Activated CD4-positive, alpha-beta T cell treated with anti-CD3 and anti-CD28 coated beads, Interleukin-2, amount 50 U/mL, for 1 hour (primary cell): ENCODE measurements around the gene YOD1.

Experiments used
- DNase-seq: peaks from one replicate; pipeline ENCODE4 v3.0.0-alpha.2; 2020

Gene YOD1

GRCh38 chr1:207071426-207071825 is 20.4 kb upstream of the YOD1 start:
- no peak for DNase-seq

- DNase-seq: no peak
Measured at GRCh38 chr1:207070811-207071210, 19.8 kb upstream of the YOD1 start.

GRCh38 chr1:207069858-207070506 is 19.0 kb upstream of the YOD1 start:
- DNase-seq: no peak

GRCh38 chr1:207069061-207069460 is 18.1 kb upstream of the YOD1 start:
- no peak for DNase-seq

GRCh38 chr1:207067665-207068064 is 16.7 kb upstream of the YOD1 start:
- DNase-seq: no peak

- DNase-seq: no peak
Measured at GRCh38 chr1:207067185-207067584, 16.2 kb upstream of the YOD1 start.

- no peak for DNase-seq
Measured at GRCh38 chr1:207064561-207064960, 13.6 kb upstream of the YOD1 start.

GRCh38 chr1:207063014-207063413 is 12.0 kb upstream of the YOD1 start:
- no peak for DNase-seq

GRCh38 chr1:207062058-207062457 is 11.1 kb upstream of the YOD1 start:
- no peak for DNase-seq

- no peak for DNase-seq
Measured at GRCh38 chr1:207060596-207060995, 9.6 kb upstream of the YOD1 start.

- DNase-seq: no peak
Measured at GRCh38 chr1:207059881-207060280, 8.9 kb upstream of the YOD1 start.

GRCh38 chr1:207058878-207059867 is 8.2 kb upstream of the YOD1 start:
- DNase-seq: no peak

GRCh38 chr1:207058252-207058651 is 7.2 kb upstream of the YOD1 start:
- DNase-seq: no peak

GRCh38 chr1:207056673-207057072 is 5.7 kb upstream of the YOD1 start:
- no peak for DNase-seq

GRCh38 chr1:207055386-207056001 is 4.5 kb upstream of the YOD1 start:
- no peak for DNase-seq

- DNase-seq: no peak
Measured at GRCh38 chr1:207054491-207054890, 3.5 kb upstream of the YOD1 start.

- DNase-seq: peak; percentile 97
Measured at GRCh38 chr1:207052911-207053769, 2.1 kb upstream of the YOD1 start, which contains the start of gene PFKFB2. Gene PFKFB2 (plus strand): TSS chr1:207053275. CDS start chr1:207054718, 1,443 bp downstream.

GRCh38 chr1:207050480-207051190 is 373 bp downstream of the YOD1 start:
- DNase-seq: peak; percentile 91

GRCh38 chr1:207049974-207050391 is 1.0 kb downstream of the YOD1 start:
- peak; percentile 46 for DNase-seq

- DNase-seq: no peak
Measured at GRCh38 chr1:207049514-207049913, 1.5 kb downstream of the YOD1 start.

- no peak for DNase-seq
Measured at GRCh38 chr1:207049054-207049453, 2.0 kb downstream of the YOD1 start.

GRCh38 chr1:207048041-207048440 is 3.0 kb downstream of the YOD1 start:
- DNase-seq: no peak
